ENCODE results near the gene SLC9A4.

The SLC9A4 gene

GRCh38 chr2:102509749-102510148 is 36.7 kb downstream of the SLC9A4 start:
- no peak for DNase-seq (ENCODE audit: insufficient read length, low spot score)
- FAIRE-seq, result no peak
- TF ChIP-seq CTCF (IDR thresholded peaks at IDR 0.05; ENCODE audit: insufficient read depth, missing control alignments), result no peak

GRCh38 chr2:102510791-102511575 is 38.0 kb downstream of the SLC9A4 start:
- DNase-seq (ENCODE audit: insufficient read length, low spot score) (no peak), FAIRE-seq (no peak)
- TF ChIP-seq CTCF (IDR thresholded peaks at IDR 0.05; ENCODE audit: insufficient read depth, missing control alignments), result no peak

GRCh38 chr2:102512161-102512560 is 39.1 kb downstream of the SLC9A4 start:
- no peak for TF ChIP-seq CTCF (IDR thresholded peaks at IDR 0.05; ENCODE audit: insufficient read depth, missing control alignments)
- DNase-seq (ENCODE audit: insufficient read length, low spot score) (no peak), FAIRE-seq (no peak)

GRCh38 chr2:102513355-102513939 is 40.4 kb downstream of the SLC9A4 start:
- no peak for TF ChIP-seq CTCF (IDR thresholded peaks at IDR 0.05; ENCODE audit: insufficient read depth, missing control alignments)
- no peak for FAIRE-seq

DNA sequence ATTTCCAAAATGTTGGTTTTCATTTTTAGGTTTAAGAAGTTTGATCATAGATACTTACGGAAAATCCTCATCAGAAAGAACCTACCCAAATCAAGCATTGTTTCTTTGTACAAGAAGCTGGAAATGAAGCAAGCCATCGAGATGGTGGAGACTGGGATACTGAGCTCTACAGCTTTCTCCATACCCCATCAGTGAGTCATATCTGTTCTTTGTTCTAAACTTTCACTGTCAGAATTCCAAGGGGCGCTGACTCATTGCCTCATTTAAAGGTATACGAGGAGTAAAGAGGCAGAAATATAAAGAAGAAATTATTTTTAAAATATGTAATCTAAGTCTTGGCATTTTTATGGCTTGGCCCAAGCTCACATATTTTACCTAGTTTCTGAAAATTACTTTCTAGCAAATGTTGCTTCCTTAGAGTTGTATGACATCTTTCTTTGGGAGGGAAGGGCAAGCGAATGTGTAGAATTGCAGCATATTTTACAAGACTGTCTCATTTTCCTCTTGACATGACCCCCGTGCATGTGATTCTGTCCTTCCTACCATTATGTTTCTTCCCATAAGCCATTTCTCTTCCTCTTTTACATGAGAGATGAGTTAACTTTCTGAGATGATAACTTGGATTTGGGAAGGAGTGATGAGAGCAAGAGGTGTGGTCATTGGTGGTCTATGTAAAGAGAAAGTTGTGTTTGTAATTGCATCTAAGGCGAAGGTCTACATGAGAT is 41.2 kb downstream of the SLC9A4 start:
- no peak for FAIRE-seq
- no peak for TF ChIP-seq CTCF (IDR thresholded peaks at IDR 0.05; ENCODE audit: insufficient read depth, missing control alignments)
- DNase-seq (ENCODE audit: insufficient read length, low spot score), result no peak

More at GRCh38 chr2:102513355-102513939, 40.4 kb downstream of the SLC9A4 start:
- DNase-seq (ENCODE audit: insufficient read length, low spot score), result no peak

GRCh38 chr2:102515851-102516250 is 42.8 kb downstream of the SLC9A4 start:
- FAIRE-seq, result no peak
- no peak for DNase-seq (ENCODE audit: insufficient read length, low spot score)
- no peak for TF ChIP-seq CTCF (IDR thresholded peaks at IDR 0.05; ENCODE audit: insufficient read depth, missing control alignments)

Measured in D721Med (cell line).